ENCODE results near the gene TSEN34.

- TF ChIP-seq CTCF (conservative IDR thresholded peaks at IDR 0.05; ENCODE audit: low read depth, low read length) (no peak), EZH2 (IDR thresholded peaks at IDR 0.05; ENCODE audit: borderline replicate concordance, low read depth, low read length, poor library complexity, severe bottlenecking) (no peak)
These were observed 30.8 kb upstream of the TSEN34 start for GRCh38 chr19:54160182-54160811.
